WERI-Rb-1 (cell line): Measurements from ENCODE around the gene BOK.
"Not testable (repeated sequence)": the region's sequence is repeated elsewhere in the genome, so short reads cannot be mapped to it uniquely, and the experiment has no call there.

Experiments
- DNase-seq: peaks from one replicate; pipeline ENCODE4 v3.0.0-alpha.2; 2020
- H3K27ac ChIP-seq: fragments of 250-450 bp; sonication (Bioruptor Pico); 2 replicates; pipeline ENCODE4 v1.5.1; 2020; ENCODE audit warnings: mild to moderate bottlenecking, moderate library complexity
- H3K27me3 ChIP-seq: fragments of 250-450 bp; sonication (Bioruptor Pico); 2 replicates; pipeline ENCODE4 v1.5.1; 2021; ENCODE audit warnings: mild to moderate bottlenecking, low read depth, moderate library complexity; ENCODE audit not compliant: insufficient read depth, severe bottlenecking
- H3K36me3 ChIP-seq: fragments of 250-450 bp; sonication (Bioruptor Pico); 2 replicates; pipeline ENCODE4 v1.5.1; 2020; ENCODE audit warnings: mild to moderate bottlenecking, moderate library complexity
- H3K4me3 ChIP-seq: 2 replicates; pipeline ENCODE4 v1.5.1; 2011; ENCODE audit warnings: low read depth, mild to moderate bottlenecking, control low read depth, low read length
- H3K9me3 ChIP-seq: fragments of 250-450 bp; sonication (Bioruptor Pico); 2 replicates; pipeline ENCODE4 v1.5.1; 2021; ENCODE audit warnings: mild to moderate bottlenecking, moderate library complexity; ENCODE audit not compliant: severe bottlenecking
- CTCF ChIP-seq: IDR thresholded peaks from 2 replicates; pipeline ENCODE4 v1.5.1; 2011; ENCODE audit warnings: low read depth, mild to moderate bottlenecking, control low read depth, inconsistent platforms, low read length

Gene BOK

GRCh38 chr2:241566468-241566867 is 7.9 kb downstream of the BOK start:
- TF ChIP-seq CTCF, result no peak
- no peak overlapping the region for H3K4me3 ChIP-seq
- no peaks in the 10 kb centered on the region for H3K9me3 ChIP-seq
- H3K36me3 ChIP-seq, result peaks cover 10% of the 10 kb centered on the region
- no peak for DNase-seq
- no peaks in the 10 kb centered on the region for H3K27me3 ChIP-seq
- no peak overlapping the region for H3K27ac ChIP-seq

- H3K27me3 ChIP-seq, H3K27ac ChIP-seq, H3K9me3 ChIP-seq, DNase-seq, H3K4me3 ChIP-seq: not testable (repeated sequence)
- H3K36me3 ChIP-seq, result peaks cover 12% of the 10 kb centered on the region
These were observed 8.7 kb downstream of the BOK start for GRCh38 chr2:241567266-241567665.

GRCh38 chr2:241567776-241568175 is 9.2 kb downstream of the BOK start:
- H3K27ac ChIP-seq, result no peak overlapping the region
- no peaks in the 10 kb centered on the region for H3K27me3 ChIP-seq
- H3K9me3 ChIP-seq, result no peaks in the 10 kb centered on the region
- H3K36me3 ChIP-seq, result peaks cover 10% of the 10 kb centered on the region; the same call in 1 of the 2 replicates
- TF ChIP-seq CTCF, result no peak
- no peak overlapping the region for H3K4me3 ChIP-seq
- DNase-seq, result no peak

- Histone ChIP-seq H3K36me3 (peaks cover 9% of the 10 kb centered on the region; the same call in 1 of the 2 replicates), H3K27me3 (no peaks in the 10 kb centered on the region), H3K27ac (no peak overlapping the region), H3K9me3 (no peaks in the 10 kb centered on the region), H3K4me3 (no peak overlapping the region)
- no peak for TF ChIP-seq CTCF
- no peak for DNase-seq
These were observed 10.2 kb downstream of the BOK start for GRCh38 chr2:241568726-241569125.

GRCh38 chr2:241569831-241570281 is 11.3 kb downstream of the BOK start:
- TF ChIP-seq CTCF, result no peak
- H3K9me3 ChIP-seq, result no peaks in the 10 kb centered on the region
- no peak overlapping the region for H3K4me3 ChIP-seq
- H3K27me3 ChIP-seq, result no peaks in the 10 kb centered on the region
- no peak for DNase-seq
- peaks cover 9% of the 10 kb centered on the region; the same call in 1 of the 2 replicates for H3K36me3 ChIP-seq
- H3K27ac ChIP-seq, result no peak overlapping the region

GRCh38 chr2:241570961-241571581 is 12.5 kb downstream of the BOK start:
- H3K36me3 ChIP-seq, result peaks cover 11% of the 10 kb centered on the region
- H3K4me3 ChIP-seq, result no peak overlapping the region
- H3K27ac ChIP-seq, result no peak overlapping the region
- TF ChIP-seq CTCF, result no peak
- no peaks in the 10 kb centered on the region for H3K27me3 ChIP-seq
- no peak for DNase-seq
- H3K9me3 ChIP-seq, result no peaks in the 10 kb centered on the region
